ENCODE data around the gene CAPN5.

DNA sequence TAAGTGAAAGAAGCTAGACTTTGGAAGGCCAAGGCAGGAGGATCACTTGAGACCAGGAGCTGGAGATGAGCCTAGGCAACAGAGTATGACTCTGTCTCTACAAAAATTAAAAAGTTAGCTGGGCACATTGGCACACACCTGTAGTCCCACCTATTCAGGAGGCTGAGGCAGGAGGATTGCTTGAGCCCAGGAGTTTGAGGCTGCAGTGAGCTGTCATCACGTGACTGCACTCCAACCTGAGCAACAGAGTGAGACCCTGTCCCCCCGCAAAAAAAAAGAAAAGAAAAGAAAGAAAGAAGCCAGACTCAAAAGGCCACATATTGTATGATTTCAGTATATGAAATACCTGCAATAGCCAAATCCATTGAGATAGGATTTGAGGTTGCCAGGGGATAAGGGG, 7.9 kb upstream of the CAPN5 start:
- TF ChIP-seq OSR1 (CRISPR knock-in tag; IDR thresholded peaks at IDR 0.05) (no peak), GLIS3 (CRISPR knock-in tag; IDR thresholded peaks at IDR 0.05) (no peak), ZFP30 (CRISPR knock-in tag; IDR thresholded peaks at IDR 0.05) (no peak), BACH2 (CRISPR knock-in tag; IDR thresholded peaks at IDR 0.05; ENCODE audit: borderline replicate concordance) (no peak), CSDC2 (CRISPR knock-in tag; IDR thresholded peaks at IDR 0.05) (no peak)
- TF ChIP-seq, protein P1, sequence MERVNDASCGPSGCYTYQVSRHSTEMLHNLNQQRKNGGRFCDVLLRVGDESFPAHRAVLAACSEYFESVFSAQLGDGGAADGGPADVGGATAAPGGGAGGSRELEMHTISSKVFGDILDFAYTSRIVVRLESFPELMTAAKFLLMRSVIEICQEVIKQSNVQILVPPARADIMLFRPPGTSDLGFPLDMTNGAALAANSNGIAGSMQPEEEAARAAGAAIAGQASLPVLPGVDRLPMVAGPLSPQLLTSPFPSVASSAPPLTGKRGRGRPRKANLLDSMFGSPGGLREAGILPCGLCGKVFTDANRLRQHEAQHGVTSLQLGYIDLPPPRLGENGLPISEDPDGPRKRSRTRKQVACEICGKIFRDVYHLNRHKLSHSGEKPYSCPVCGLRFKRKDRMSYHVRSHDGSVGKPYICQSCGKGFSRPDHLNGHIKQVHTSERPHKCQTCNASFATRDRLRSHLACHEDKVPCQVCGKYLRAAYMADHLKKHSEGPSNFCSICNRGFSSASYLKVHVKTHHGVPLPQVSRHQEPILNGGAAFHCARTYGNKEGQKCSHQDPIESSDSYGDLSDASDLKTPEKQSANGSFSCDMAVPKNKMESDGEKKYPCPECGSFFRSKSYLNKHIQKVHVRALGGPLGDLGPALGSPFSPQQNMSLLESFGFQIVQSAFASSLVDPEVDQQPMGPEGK (CRISPR knock-in tag; IDR thresholded peaks at IDR 0.05; ENCODE audit: borderline replicate concordance): no peak

All from SK-N-SH treated with all-trans-retinoic acid at 6 μM for 48 hours (cell line).